A673 (cell line): ENCODE data around the gene KIF2C. TPM values are rescaled to one million over a fixed set of nuclear protein-coding genes. Genes with fewer than 3 reads are reported as not detected.
"Not testable (repeated sequence)": the region's sequence is repeated elsewhere in the genome, so short reads cannot be mapped to it uniquely, and the experiment has no call there.

Source experiments
- BruUV-seq: library from RNA; stranded (reverse); fragments of 400-500 nt; replicated peaks from 2 replicates; lab custom pipeline; 2021; lab: Mats Ljungman, UMichigan
- CTCF ChIA-PET: fragments of 300-600 bp; sonication (Branson Sonifier 250); formaldehyde crosslinking; loops from one replicate; lab custom pipeline; 2022; ENCODE audit warnings: antibody characterized with exemption; lab: Charles Lee
- POLR2A ChIA-PET: fragments of 300-600 bp; sonication (Branson Sonifier 250); formaldehyde crosslinking; loops from one replicate; lab custom pipeline; 2022; ENCODE audit warnings: antibody characterized with exemption; ENCODE audit not compliant: low non-redundant PET; lab: Charles Lee
- DNase-seq: peaks from one replicate; pipeline ENCODE4 v3.0.0-alpha.2; 2015; ENCODE audit warnings: low spot score
- H3K27ac ChIP-seq: fragments of 200-600 bp; sonication (generic); 2 replicates; pipeline ENCODE4 v1.5.1; 2016; ENCODE audit warnings: mixed run types, low read depth, mild to moderate bottlenecking, mixed read lengths, antibody characterized with exemption, low read length; ENCODE audit not compliant: poor library complexity, severe bottlenecking
- H3K27me3 ChIP-seq: fragments of 200-600 bp; sonication (generic); replicated peaks from 2 replicates; pipeline ENCODE4 v1.6.1; 2017; ENCODE audit warnings: mixed run types, low read depth, mild to moderate bottlenecking, mixed read lengths, antibody characterized with exemption, low read length; ENCODE audit not compliant: insufficient read depth, poor library complexity
- H3K36me3 ChIP-seq: fragments of 200-600 bp; sonication (generic); 2 replicates; pipeline ENCODE4 v1.6.1; 2016; ENCODE audit warnings: mixed run types, mild to moderate bottlenecking, mixed read lengths, antibody characterized with exemption, low read length; ENCODE audit not compliant: insufficient read depth, poor library complexity, severe bottlenecking
- H3K4me1 ChIP-seq: fragments of 200-600 bp; sonication (generic); 2 replicates; pipeline ENCODE4 v1.6.1; 2017; ENCODE audit warnings: mixed run types, mild to moderate bottlenecking, mixed read lengths, antibody characterized with exemption, low read length; ENCODE audit not compliant: insufficient read depth, poor library complexity, severe bottlenecking
- H3K4me3 ChIP-seq: fragments of 200-600 bp; sonication (generic); 2 replicates; pipeline ENCODE4 v1.5.1; 2016; ENCODE audit warnings: low read depth, mixed run types, mild to moderate bottlenecking, mixed read lengths, low read length; ENCODE audit not compliant: poor library complexity, severe bottlenecking
- H3K9me3 ChIP-seq: fragments of 200-600 bp; sonication (generic); 2 replicates; pipeline ENCODE4 v1.6.1; 2016; ENCODE audit warnings: mixed run types, low read depth, mild to moderate bottlenecking, mixed read lengths, antibody characterized with exemption, low read length; ENCODE audit not compliant: poor library complexity, severe bottlenecking
- CTCF ChIP-seq: fragments of 300-800, 200-600 bp; sonication (generic); conservative IDR thresholded peaks from 2 replicates; pipeline ENCODE4 v1.5.1; 2017; ENCODE audit warnings: low read depth, mild to moderate bottlenecking, antibody characterized with exemption, low read length, moderate library complexity, mixed read lengths
- EZH2 ChIP-seq: fragments of 200-600 bp; sonication (generic); IDR thresholded peaks from 2 replicates; pipeline ENCODE4 v1.6.1; 2017; ENCODE audit warnings: borderline replicate concordance, low read depth, mild to moderate bottlenecking, mixed read lengths, antibody characterized with exemption, low read length; ENCODE audit not compliant: poor library complexity, severe bottlenecking
- intact Hi-C: fragments of 100-400 bp; cut with micrococcal nuclease; formaldehyde crosslinking; loops from one replicate; pipeline ENCODE4 v1.10.0; 2022; ENCODE audit not compliant: unreplicated experiment
- total RNA-seq: library from RNA; stranded (reverse); gene quantifications from 2 replicates; pipeline ENCODE4 v1.2.3, GENCODE V29; 2021

KIF2C gene
- total RNA-seq, 1 experiment from 2014 or later: 127 TPM

- Histone ChIP-seq H3K4me1 (no peaks in the 10 kb centered on the region), H3K27me3 (no peaks in the 10 kb centered on the region), H3K4me3 (no peak overlapping the region), H3K27ac (no peak overlapping the region), H3K36me3 (peaks cover 98% of the 10 kb centered on the region), H3K9me3 (no peaks in the 10 kb centered on the region)
- intact Hi-C loops: no loop called here
- no peak for DNase-seq
- TF ChIP-seq EZH2: no peak
- no peak for TF ChIP-seq CTCF
- ChIA-PET CTCF (no interaction called here), POLR2A (no interaction called here)
- BruUV-seq: no TSS peak
Measured at GRCh38 chr1:44760876-44761275, 21.2 kb downstream of the KIF2C start.

- DNase-seq, BruUV-seq, CTCF ChIA-PET, intact Hi-C loops, H3K9me3 ChIP-seq, H3K27ac ChIP-seq, H3K4me3 ChIP-seq, H3K27me3 ChIP-seq, H3K4me1 ChIP-seq: not testable (repeated sequence)
- peaks cover 64% of the 10 kb centered on the region for H3K36me3 ChIP-seq
- POLR2A ChIA-PET: interaction anchor here (0.6 to 0.8 kb wide), 2 partner anchors 9 to 1417 kb away, joined by 3 to 12 read pairs; partner anchors contain the start of gene RPS8
Measured at GRCh38 chr1:44766421-44766820, 26.8 kb downstream of the KIF2C start.

- ChIA-PET CTCF (no interaction called here), POLR2A (interaction anchor here (0.6 to 1.0 kb wide), 6 partner anchors 9 to 526 kb away, joined by 3 to 12 read pairs (median 3); partner anchors contain the start of gene UROD)
- peaks cover 7% of the 10 kb centered on the region for H3K4me1 ChIP-seq
- peaks cover 46% of the 10 kb centered on the region for H3K36me3 ChIP-seq
- BruUV-seq: no TSS peak
- peak within 1 kb of the TSS; percentile 90 for H3K4me3 ChIP-seq
- no peaks in the 10 kb centered on the region for H3K9me3 ChIP-seq
- peak within 1 kb of the TSS; percentile 94 for H3K27ac ChIP-seq
- intact Hi-C loops: loop anchor here (5.0 kb wide), 1 partner anchor 33 kb away; no protein-coding TSS in a partner anchor
- TF ChIP-seq EZH2: no peak
- no peak for TF ChIP-seq CTCF
- H3K27me3 ChIP-seq: no peaks in the 10 kb centered on the region
- DNase-seq: peak; percentile 97
Measured at GRCh38 chr1:44775078-44775929, 35.7 kb downstream of the KIF2C start, which contains the start of gene RPS8. Gene RPS8, plus strand, starts transcription at chr1:44775540. Its CDS starts 57 bp downstream, at chr1:44775597.
